Uterus (tissue), 2 donors: ENCODE results near the gene MT1H.

Experiments used
- POLR2A ChIP-seq, 2 donors: fragments of 450-650 bp; IDR thresholded peaks; one replicate each; pipeline ENCODE4 v1.6.1; 2016; ENCODE audit warnings: antibody characterized with exemption in 2 of 2, mild to moderate bottlenecking in 1 of 2, moderate library complexity in 1 of 2
- TF ChIP-seq, protein P1 (sequence below), 4 experiments: fragments of 200-600 bp in 2 of 4; fragments of 450-650 bp in 2 of 4; sonication (generic) in 2 of 4; IDR thresholded peaks; one replicate each; pipeline ENCODE4 v1.5.1; 2016 to 2019; ENCODE audit warnings: antibody characterized with exemption in 4 of 4, mild to moderate bottlenecking in 2 of 4, moderate library complexity in 1 of 4

DNA sequence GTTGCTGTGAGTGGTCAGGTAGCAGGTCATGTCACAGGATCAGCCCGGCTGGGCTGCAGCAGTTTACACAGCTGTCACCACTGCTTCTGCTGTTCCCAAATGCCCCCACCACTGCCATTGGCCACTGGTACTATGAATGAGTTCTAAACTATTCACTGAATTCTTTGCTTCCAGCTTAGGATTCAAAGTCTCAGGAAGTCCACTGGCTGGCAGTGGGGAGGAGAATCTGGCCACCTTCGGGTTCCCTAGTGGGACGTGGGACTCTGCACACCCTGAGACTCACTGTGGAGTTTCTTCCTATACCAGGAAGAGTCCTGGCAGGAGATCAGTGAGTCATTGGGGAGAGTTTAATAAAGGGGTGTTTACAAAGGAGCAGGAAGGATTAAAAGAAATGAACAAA is 19.6 kb downstream of the MT1H start:
- TF ChIP-seq, protein P1, sequence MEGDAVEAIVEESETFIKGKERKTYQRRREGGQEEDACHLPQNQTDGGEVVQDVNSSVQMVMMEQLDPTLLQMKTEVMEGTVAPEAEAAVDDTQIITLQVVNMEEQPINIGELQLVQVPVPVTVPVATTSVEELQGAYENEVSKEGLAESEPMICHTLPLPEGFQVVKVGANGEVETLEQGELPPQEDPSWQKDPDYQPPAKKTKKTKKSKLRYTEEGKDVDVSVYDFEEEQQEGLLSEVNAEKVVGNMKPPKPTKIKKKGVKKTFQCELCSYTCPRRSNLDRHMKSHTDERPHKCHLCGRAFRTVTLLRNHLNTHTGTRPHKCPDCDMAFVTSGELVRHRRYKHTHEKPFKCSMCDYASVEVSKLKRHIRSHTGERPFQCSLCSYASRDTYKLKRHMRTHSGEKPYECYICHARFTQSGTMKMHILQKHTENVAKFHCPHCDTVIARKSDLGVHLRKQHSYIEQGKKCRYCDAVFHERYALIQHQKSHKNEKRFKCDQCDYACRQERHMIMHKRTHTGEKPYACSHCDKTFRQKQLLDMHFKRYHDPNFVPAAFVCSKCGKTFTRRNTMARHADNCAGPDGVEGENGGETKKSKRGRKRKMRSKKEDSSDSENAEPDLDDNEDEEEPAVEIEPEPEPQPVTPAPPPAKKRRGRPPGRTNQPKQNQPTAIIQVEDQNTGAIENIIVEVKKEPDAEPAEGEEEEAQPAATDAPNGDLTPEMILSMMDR (IDR thresholded peaks at IDR 0.05), result no peak
- no peak for TF ChIP-seq POLR2A (IDR thresholded peaks at IDR 0.05)
